Thyroid gland (tissue), 4 donors: ENCODE data around the gene GLRX.

Experiments
- POLR2A ChIP-seq, 2 donors: fragments of 450-650 bp; IDR thresholded peaks; one replicate each; pipeline ENCODE4 v1.6.1; 2017; ENCODE audit warnings: antibody characterized with exemption in 2 of 2, mild to moderate bottlenecking in 2 of 2, moderate library complexity in 1 of 2
- TF ChIP-seq, protein P1 (sequence below), 6 experiments: fragments of 200-600 bp in 3 of 6; fragments of 450-650 bp in 3 of 6; sonication (generic) in 3 of 6; IDR thresholded peaks; one replicate each; pipeline ENCODE4 v1.5.1; 2016 to 2019; ENCODE audit warnings: antibody characterized with exemption in 6 of 6, mild to moderate bottlenecking in 2 of 6, inconsistent platforms in 1 of 6, moderate library complexity in 1 of 6

DNA sequence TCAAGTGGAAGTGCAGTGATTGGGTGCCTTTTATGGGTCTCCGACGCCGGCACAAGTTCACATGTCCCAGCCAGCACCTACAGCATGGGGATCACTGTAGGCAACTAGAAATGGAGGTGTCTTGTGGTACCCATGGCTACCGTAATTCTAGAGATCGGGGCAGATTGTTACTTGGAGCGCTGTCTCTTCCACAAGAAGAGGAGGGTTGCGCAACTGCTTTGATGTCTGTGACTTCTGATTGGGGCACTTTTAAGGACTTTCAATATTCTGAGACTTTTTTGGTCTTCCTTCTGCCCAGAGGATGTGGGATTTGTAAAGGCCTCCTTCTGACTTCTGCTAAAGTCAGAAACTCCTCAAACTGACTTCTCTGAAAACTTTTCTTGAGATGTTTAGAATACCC is 41.9 kb downstream of the GLRX start:
- TF ChIP-seq, protein P1, sequence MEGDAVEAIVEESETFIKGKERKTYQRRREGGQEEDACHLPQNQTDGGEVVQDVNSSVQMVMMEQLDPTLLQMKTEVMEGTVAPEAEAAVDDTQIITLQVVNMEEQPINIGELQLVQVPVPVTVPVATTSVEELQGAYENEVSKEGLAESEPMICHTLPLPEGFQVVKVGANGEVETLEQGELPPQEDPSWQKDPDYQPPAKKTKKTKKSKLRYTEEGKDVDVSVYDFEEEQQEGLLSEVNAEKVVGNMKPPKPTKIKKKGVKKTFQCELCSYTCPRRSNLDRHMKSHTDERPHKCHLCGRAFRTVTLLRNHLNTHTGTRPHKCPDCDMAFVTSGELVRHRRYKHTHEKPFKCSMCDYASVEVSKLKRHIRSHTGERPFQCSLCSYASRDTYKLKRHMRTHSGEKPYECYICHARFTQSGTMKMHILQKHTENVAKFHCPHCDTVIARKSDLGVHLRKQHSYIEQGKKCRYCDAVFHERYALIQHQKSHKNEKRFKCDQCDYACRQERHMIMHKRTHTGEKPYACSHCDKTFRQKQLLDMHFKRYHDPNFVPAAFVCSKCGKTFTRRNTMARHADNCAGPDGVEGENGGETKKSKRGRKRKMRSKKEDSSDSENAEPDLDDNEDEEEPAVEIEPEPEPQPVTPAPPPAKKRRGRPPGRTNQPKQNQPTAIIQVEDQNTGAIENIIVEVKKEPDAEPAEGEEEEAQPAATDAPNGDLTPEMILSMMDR (IDR thresholded peaks at IDR 0.05) = no peak
- TF ChIP-seq POLR2A (IDR thresholded peaks at IDR 0.05) = no peak
